GM18868 (cell line): ENCODE measurements around the gene KCNMA1.

Source experiments
- ATAC-seq: cut with Tn5 transposase; IDR thresholded peaks from one replicate; pipeline ENCODE4 v1.9.1; 2021; ENCODE audit warnings: mild to moderate bottlenecking, moderate library complexity; ENCODE audit not compliant: unreplicated experiment

KCNMA1 gene

GRCh38 chr10:77383861-77384553, 253.6 kb downstream of the KCNMA1 start:
- ATAC-seq, result no peak

DNA sequence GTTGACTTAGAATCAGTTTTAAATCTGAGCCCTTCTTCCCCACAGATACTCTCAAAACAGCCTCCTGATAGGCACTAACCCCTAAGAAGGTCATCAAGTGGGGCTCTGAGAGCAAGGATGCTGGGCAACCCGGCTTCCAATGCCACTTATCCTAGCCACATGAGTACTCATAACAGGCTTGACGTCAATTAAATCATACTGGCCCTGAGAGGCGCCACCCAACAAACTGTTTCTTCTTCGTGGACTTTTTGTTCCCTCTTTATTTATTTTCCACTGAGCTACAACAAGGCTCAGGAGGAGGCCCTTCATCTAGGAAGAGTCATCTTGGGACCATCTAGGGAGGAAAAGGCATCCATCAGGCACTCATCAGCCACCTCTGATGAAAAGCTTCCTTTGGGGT, 255.9 kb downstream of the KCNMA1 start:
- no peak for ATAC-seq

DNA sequence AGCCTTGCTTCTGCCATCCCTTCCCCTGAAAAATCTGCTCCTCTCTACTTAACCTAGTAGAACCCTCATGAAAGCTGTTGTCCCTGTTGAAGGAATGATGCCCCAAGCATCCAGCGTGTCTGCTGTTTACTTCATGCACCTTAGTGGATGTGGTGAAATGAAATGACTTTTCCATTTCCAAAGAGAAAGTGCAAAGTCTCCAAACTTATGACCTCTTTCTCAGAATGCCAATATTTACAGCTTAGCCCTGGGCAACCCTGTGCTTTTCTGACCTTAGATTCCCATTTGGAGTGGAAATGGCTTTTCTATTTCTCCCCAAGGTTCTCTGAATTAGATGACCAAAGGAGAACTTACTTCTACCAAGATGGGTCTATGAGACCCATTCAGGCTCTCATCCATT, 256.9 kb downstream of the KCNMA1 start:
- ATAC-seq, result no peak

- ATAC-seq, result no peak
Measured at GRCh38 chr10:77380191-77380590, 257.4 kb downstream of the KCNMA1 start.

GRCh38 chr10:77378366-77379349, 258.9 kb downstream of the KCNMA1 start:
- ATAC-seq, result no peak

DNA sequence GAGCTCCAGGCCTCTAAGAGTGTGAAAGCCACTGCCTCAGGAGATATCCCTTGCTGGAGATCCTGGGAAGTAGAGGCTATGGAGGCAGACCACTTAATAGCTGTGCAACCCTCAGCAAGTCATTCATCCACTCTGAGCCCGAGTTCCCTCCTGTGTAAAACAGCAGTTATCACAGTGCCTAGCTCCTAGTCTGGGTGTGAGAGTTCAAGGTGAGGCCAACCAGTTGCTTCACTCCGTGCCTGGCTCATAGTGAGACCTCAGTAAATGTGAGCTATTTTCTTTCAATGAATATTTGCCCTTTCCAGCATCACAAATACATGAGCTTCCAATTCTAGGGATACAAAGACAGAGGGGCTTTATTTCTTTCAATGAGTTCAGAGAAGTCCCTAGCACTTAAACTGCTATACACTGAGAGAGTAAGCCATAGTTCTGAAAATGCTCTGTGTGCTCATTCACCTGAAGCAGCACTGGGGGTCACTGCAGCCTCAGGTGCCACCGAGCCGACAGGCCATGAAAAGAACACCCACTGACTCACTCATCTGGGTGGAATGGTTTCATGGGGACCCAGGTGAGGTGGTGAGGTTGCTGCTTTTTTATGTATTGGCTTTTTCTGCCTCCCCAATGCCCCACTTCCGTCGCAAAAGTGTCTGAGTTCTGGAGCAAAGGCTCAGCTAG, 259.8 kb downstream of the KCNMA1 start:
- no peak for ATAC-seq

DNA sequence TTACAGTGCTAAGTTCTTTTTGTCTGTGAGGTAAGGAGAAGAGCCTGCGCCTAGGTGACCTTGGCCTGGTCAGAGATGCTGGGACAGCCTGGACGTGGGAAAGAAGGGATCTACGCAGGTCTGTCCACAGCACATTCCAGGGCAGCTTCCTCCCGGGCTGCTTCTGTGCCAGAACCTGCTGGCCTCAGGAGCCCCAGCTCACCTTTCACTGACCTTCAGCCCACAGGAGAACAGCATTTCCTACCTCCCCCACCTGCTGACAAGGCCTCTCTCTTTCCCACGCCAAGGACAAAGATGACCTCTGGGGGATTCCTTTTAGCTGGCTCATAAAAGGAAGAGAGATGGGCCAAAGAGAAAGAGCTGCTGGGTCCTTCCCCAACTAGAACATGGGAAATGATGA, 260.6 kb downstream of the KCNMA1 start:
- no peak for ATAC-seq

DNA sequence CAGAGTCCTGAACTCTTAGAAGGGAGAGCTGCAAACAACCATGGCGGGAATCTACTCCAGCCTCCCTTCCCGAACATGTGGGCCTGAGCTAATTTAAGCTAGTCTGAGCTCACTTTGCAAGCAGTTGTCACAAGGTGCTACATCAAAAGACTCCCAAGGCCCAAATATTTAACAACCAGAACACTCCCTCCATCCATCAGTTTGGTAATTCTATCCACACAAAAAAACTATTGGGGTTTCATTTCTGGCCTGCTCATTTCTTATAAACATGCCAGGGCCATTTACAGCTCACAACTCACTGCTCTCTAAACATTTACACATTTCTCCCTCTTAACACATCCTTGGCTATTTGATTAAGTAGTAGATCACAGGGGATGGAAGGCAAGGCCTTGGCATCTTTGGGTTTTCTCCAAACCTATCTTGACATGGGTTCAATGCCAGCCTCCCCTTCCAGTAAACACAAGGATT, 263.4 kb downstream of the KCNMA1 start:
- ATAC-seq, result no peak

DNA sequence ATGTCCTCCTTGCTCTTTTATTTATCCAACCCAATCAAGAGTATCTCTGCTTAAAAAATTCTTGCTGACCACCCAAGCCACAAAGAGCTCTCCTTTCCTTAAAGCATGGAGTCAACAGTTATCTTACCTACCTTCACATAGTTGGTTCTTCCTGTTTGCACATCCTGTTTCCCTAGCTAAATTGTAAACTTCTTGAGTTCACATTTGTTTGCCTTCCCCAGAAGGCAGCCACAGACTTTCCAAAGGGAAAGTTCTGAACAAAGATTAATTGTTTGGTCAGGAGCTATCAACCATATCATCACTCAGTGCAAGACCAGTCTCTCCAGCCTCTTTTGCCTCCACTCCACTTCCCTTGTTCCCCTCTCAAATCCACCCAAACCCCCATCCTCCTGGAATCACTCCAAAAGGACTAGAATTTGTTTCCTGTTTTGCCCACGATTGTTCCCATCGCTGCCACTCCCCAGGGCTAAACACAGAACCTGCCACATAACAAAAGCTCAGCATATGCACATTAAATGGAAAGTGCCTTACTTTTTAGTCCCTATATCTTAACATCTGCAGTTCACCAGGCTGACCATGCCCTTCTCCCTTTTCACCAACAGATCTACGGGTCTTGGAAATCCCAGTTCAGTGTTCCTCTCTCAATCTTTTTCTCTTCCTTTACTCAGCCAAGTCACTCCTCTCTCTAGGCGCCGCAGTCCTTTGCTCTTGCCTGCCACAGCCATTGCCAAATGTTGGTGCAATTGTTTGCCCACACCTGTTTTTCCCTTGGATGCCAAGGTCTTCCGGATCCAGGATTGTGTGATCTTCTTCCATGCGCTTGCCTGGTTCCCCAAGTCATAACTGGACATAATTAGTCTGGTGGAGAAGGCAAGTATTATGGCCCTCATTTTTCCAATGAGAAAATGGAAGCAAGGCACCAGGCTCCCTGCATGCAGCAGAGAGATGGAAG, 265.5 kb downstream of the KCNMA1 start:
- no peak for ATAC-seq

DNA sequence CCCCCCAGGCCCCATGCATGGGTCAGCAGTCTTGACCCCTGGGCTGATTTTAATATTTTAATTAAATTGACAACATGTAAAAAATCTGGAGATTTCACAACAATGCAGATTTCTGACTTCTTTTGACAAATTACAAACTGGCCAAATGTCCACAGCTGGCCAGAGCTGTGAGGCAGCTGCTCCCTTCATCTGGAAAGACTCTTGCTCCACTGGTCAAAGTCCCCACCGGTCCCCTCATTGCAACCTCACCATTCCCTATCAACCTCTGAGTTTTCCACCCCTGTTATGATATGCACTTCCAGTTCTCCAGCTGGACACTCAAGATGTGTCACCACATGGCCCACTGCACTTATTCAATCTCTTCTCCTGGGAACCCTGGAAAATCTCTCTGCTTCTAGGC, 266.2 kb downstream of the KCNMA1 start:
- no peak for ATAC-seq

- ATAC-seq, result no peak
Measured at GRCh38 chr10:77368006-77368405, 269.6 kb downstream of the KCNMA1 start.

GRCh38 chr10:77363210-77363609, 274.4 kb downstream of the KCNMA1 start:
- no peak for ATAC-seq

DNA sequence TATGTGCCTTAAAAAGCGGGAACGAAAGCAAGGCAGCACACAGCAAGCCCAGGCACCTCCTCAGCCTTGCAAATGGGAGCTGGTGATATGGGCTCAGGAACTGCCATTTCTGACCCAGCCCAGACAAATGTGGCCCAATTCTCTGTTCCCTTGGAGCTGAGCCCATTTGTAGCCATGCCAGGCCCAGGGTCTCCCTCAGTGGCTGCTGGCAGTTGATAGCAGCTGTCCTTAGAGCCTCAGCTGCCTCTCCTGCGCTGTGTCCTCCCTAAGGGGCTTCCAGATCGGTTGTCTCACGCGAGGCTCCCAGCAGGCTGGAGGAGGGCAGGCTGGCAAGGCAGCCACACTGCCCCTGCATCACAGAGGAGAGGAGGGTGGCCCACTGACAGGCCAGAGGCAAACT, 275.8 kb downstream of the KCNMA1 start:
- no peak for ATAC-seq

DNA sequence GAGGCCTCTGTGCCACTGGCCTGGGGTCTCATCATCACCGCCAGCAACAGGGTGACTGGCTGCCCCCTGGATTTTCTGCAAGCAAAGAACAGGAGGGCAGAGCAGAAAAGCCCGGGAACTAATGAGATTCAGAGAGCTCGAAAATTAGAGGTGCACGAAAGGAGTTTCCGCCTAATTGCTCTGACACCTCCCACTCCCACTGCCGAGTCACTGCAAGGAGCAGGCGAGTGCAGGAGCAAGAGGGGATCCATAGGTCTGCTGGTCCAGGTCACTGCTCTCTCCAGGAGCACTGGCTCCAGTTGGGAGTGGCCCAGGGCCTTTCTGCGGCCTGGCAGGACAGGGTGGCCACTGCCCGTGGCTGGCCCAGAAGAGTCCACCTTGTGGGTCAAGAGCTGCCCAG, 276.2 kb downstream of the KCNMA1 start:
- ATAC-seq, result no peak

DNA sequence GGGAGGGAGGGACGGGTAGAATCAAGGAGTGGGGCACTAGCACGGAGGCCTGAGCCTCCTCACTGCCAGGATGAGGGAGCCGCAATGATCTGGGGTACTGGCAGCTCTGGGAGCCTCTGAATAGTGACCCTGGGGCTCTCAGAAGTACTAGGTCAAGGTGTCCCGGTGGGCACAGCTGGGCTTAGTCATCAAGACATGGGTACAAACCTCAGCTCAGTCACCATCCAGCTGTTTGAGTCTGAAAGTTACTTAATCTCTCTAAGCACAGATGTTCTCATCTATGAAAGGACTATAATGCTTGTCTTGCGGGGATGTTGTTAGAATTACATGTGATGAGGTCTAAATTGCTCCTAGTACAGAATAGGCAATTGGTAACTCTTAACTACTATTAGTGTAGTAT, 276.8 kb downstream of the KCNMA1 start:
- no peak for ATAC-seq

- no peak for ATAC-seq
Measured at GRCh38 chr10:77359950-77360520, 277.6 kb downstream of the KCNMA1 start.

DNA sequence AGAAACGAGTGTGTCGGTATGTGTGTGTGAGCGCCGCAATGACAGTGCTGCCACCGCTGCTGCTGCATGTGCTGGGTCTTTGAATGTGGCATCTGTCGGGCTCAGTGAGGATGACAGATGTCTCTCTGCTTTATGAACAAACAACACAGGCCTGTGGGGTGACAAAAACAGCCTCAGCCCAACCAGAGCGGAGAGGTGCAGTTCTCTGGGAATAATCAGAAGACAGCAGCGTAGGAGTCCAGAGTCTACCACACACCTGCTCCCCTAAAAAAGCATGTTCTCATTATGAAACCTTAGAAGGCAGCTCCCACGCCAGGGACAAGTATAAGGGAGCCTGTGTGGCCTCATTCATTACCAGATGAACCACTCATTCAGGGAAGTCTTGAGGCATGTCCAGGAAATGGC, 278.3 kb downstream of the KCNMA1 start:
- ATAC-seq, result no peak

DNA sequence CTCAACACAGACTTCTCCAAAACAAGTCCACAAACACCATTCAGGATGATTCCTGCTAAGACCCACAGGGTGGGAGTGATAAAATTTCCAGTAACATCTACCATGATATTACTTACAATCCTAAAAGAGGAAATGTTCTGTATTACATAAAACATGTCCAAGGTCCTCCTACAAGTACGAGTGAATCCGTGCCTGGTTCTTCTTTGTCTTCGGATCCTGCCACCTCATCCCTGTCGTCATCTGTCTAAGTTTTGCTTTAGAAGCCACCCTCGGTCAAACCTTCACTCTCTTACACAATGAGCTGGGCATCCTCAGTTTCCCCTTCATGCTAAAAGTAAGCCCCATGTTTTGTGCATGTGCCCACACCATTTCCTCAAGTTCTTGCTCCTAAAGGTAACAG, 279.0 kb downstream of the KCNMA1 start:
- no peak for ATAC-seq

DNA sequence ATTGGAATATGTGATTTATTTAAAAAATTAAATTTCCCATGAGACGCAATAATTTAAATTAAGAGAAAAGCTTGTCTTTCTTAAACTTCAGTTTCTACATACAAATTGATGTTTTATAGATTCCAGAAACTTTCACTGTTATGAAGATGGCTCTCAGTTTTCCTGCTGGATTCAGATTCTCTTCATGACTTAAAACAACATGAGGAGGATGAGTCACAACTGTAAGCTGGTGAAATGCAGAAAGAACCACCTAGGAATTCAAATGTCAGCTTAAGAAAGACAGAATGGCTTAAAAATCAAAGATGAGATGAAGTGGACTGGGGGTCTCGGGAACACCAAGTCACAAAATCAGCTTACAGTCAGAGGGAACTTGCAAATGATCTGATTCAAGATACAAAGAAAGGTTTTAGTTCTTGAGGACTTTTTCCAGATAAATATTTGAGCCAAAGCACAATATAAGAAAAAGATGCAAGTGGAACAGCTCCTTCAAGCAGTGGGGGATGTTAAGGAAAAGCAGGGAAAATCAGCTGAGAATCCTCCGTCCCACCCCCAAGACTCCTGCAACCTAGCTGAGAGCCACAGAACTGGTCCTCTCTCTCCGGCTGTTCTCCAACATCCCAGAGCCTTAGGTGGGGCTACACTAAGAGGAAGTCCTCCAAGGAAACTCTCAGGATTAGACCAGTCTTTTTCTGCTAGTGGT, 279.8 kb downstream of the KCNMA1 start:
- ATAC-seq, result no peak
